A549 (cell line): Measurements from ENCODE around the gene GLIS1. TPM values are rescaled to one million over a fixed set of nuclear protein-coding genes. Genes with fewer than 3 reads are reported as not detected.

Source experiments
- ATAC-seq, 2 experiments: fragments of 200-7000 bp in 1 of 2; fragments of >200 bp in 1 of 2; cut with Nextera tagmentation in 1 of 2; cut with Tn5 transposase in 1 of 2; 3 replicates each; pipeline versions ENCODE4 v1.8.0 to v1.9.1; 2018 to 2020; ENCODE audit warnings: mild to moderate bottlenecking in 1 of 2, moderate library complexity in 1 of 2
- CTCF ChIA-PET: fragments of 300-600 bp; sonication (Branson Sonifier 250); formaldehyde crosslinking; extraction: SDS; loops from one replicate; lab custom pipeline; 2021; ENCODE audit warnings: antibody characterized with exemption, inconsistent platforms; lab: Yijun Ruan, JAX
- POLR2A ChIA-PET: fragments of 350-600 bp; formaldehyde crosslinking; extraction: SDS; loops from one replicate; lab custom pipeline; 2021; ENCODE audit warnings: antibody characterized with exemption, inconsistent platforms; lab: Yijun Ruan, JAX
- DNase-seq, 2 experiments: peaks; one replicate each; pipeline versions ENCODE4 v3.0.0 to v3.0.0-alpha.2; 2011 to 2016; ENCODE audit warnings: low read depth in 1 of 2, low spot score in 1 of 2
- FAIRE-seq: peaks from 2 replicates; lab custom pipeline; 2011; peaks lifted over from hg19 to GRCh38; lab: Jason Lieb, UNC
- H3K27ac ChIP-seq, 2 experiments: fragments of >200 bp; sonication (Bioruptor Twin); formaldehyde crosslinking; 3 replicates each; pipeline ENCODE4 v1.5.1; 2016 to 2017
- H3K4me1 ChIP-seq: fragments of >200 bp; sonication (Bioruptor Twin); formaldehyde crosslinking; 3 replicates; pipeline ENCODE4 v1.6.1; 2016
- H3K4me2 ChIP-seq: fragments of >200 bp; sonication (Bioruptor Twin); formaldehyde crosslinking; 3 replicates; pipeline ENCODE4 v1.6.1; 2016
- H3K4me3 ChIP-seq: fragments of >200 bp; sonication (Bioruptor Twin); formaldehyde crosslinking; 3 replicates; pipeline ENCODE4 v1.5.1; 2016
- H3K9me3 ChIP-seq: fragments of >200 bp; sonication (Bioruptor Twin); formaldehyde crosslinking; 3 replicates; pipeline ENCODE4 v1.6.1; 2016
- ATOH8 ChIP-seq: fragments of 250-450 bp; sonication (Bioruptor Pico); IDR thresholded peaks from 2 replicates; pipeline ENCODE4 v1.5.0; 2020; ENCODE audit warnings: low read depth, mild to moderate bottlenecking, moderate library complexity
- CHD4 ChIP-seq: fragments of 200-600 bp; sonication (generic); IDR thresholded peaks from 2 replicates; pipeline ENCODE4 v1.6.1; 2016; ENCODE audit warnings: antibody characterized with exemption, mild to moderate bottlenecking, borderline replicate concordance
- CTCF ChIP-seq: fragments of >200 bp; sonication (Bioruptor Twin); formaldehyde crosslinking; IDR thresholded peaks from 3 replicates; pipeline ENCODE4 v1.5.1; 2016
- EHF ChIP-seq: fragments of 250-450 bp; sonication (Bioruptor Pico); IDR thresholded peaks from 2 replicates; pipeline ENCODE4 v1.5.0; 2020; ENCODE audit warnings: mild to moderate bottlenecking
- EHMT2 ChIP-seq: fragments of 200-600 bp; sonication (generic); IDR thresholded peaks from 2 replicates; pipeline ENCODE4 v1.6.1; 2016; ENCODE audit warnings: antibody characterized with exemption, low read depth, mild to moderate bottlenecking, moderate library complexity
- FOSB ChIP-seq: fragments of 250-450 bp; sonication (Bioruptor Pico); IDR thresholded peaks from 2 replicates; pipeline ENCODE4 v1.5.0; 2020; ENCODE audit warnings: mild to moderate bottlenecking, moderate library complexity
- FOXS1 ChIP-seq: fragments of 250-450 bp; sonication (Bioruptor Pico); IDR thresholded peaks from 2 replicates; pipeline ENCODE4 v1.5.0; 2020; ENCODE audit warnings: mild to moderate bottlenecking, moderate library complexity
- GATA3 ChIP-seq: IDR thresholded peaks from 2 replicates; pipeline ENCODE4 v1.6.1; 2012; ENCODE audit warnings: borderline replicate concordance
- HDAC2 ChIP-seq: fragments of 200-600 bp; sonication (generic); IDR thresholded peaks from 2 replicates; pipeline ENCODE4 v1.6.1; 2016
- MAFK ChIP-seq: fragments of 450-650 bp; IDR thresholded peaks from 2 replicates; pipeline ENCODE4 v1.6.1; 2014; ENCODE audit not compliant: partially characterized antibody
- MAZ ChIP-seq: fragments of 150-350 bp; IDR thresholded peaks from 2 replicates; pipeline ENCODE4 v1.6.1; 2014; ENCODE audit warnings: antibody characterized with exemption, low read depth, low read length, borderline replicate concordance
- NR3C1 ChIP-seq: fragments of >200 bp; sonication (Bioruptor Twin); formaldehyde crosslinking; IDR thresholded peaks from 3 replicates; pipeline ENCODE4 v1.6.1; 2017
- PHF8 ChIP-seq: fragments of 200-600 bp; sonication (generic); IDR thresholded peaks from 2 replicates; pipeline ENCODE4 v1.6.1; 2016; ENCODE audit warnings: low read depth, mild to moderate bottlenecking, antibody characterized with exemption, moderate library complexity, borderline replicate concordance
- POLR2A ChIP-seq: IDR thresholded peaks from 2 replicates; pipeline ENCODE4 v1.6.1; 2012; ENCODE audit warnings: mild to moderate bottlenecking, low read length
- REST ChIP-seq: fragments of 200-600 bp; sonication (generic); IDR thresholded peaks from 2 replicates; pipeline ENCODE4 v1.6.1; 2016; ENCODE audit warnings: antibody characterized with exemption, mild to moderate bottlenecking, moderate library complexity
- RNF2 ChIP-seq: fragments of 200-600 bp; sonication (generic); IDR thresholded peaks from 2 replicates; pipeline ENCODE4 v1.6.1; 2016; ENCODE audit warnings: low read depth, mild to moderate bottlenecking, antibody characterized with exemption, moderate library complexity, borderline replicate concordance
- SMC3 ChIP-seq: fragments of >200 bp; sonication (Bioruptor Twin); formaldehyde crosslinking; IDR thresholded peaks from 3 replicates; pipeline ENCODE4 v1.6.1; 2018; ENCODE audit warnings: inconsistent platforms
- ZC3H11A ChIP-seq: fragments of 450-650 bp; IDR thresholded peaks from 2 replicates; pipeline ENCODE4 v1.6.1; 2014; ENCODE audit warnings: antibody characterized with exemption, mild to moderate bottlenecking
- ZFP36 ChIP-seq: fragments of 450-650 bp; IDR thresholded peaks from 2 replicates; pipeline ENCODE4 v1.6.1; 2014; ENCODE audit warnings: borderline replicate concordance; ENCODE audit not compliant: partially characterized antibody
- ZNF302 ChIP-seq: fragments of 250-450 bp; sonication (Bioruptor Pico); IDR thresholded peaks from 2 replicates; pipeline ENCODE4 v1.9.0; 2021; ENCODE audit warnings: inconsistent platforms, mild to moderate bottlenecking, moderate library complexity
- WGBS: methylation state at CpG from one replicate; pipeline ENCODE4 v1.1.6; 2017; ENCODE audit errors: missing lambda C conversion rate; 5-methylcytosine and 5-hydroxymethylcytosine counted together
- polyA plus RNA-seq, 4 experiments: library from polyadenylated mRNA; depleted of rRNA in 3 of 4; stranded (reverse); fragments of >200 nt; fragmentation: RNase III in 1 of 4; extraction: RNeasy Plus Mini Kit Qiagen cat#74134 plus additional on column Dnase treatment in 1 of 4; gene quantifications; 2 replicates in 3 of 4; 3 replicates in 1 of 4; pipeline ENCODE4 v1.2.3, GENCODE V29; 2011 to 2017

Gene GLIS1
- polyA plus RNA-seq, 2 of the 4 experiments (the other 2 are of a cell fraction): 0.04 TPM; not detected in 1

- Histone ChIP-seq H3K4me1 (no peaks in the 10 kb centered on the region), H3K27ac (no peak overlapping the region), H3K9me3 (no peaks in the 10 kb centered on the region), H3K4me3 (no peak overlapping the region), H3K4me2 (no peak overlapping the region)
- ATAC-seq: peak; percentile 33 to 55; a peak in 3 of 6 replicates
- FAIRE-seq: no peak
- TF ChIP-seq CTCF (no peak), CHD4 (no peak), PHF8 (no peak), ZFP36 (no peak), ATOH8 (CRISPR knock-in tag) (no peak), EHF (no peak), EHMT2 (no peak), RNF2 (no peak), ZNF302 (CRISPR knock-in tag) (no peak), SMC3 (no peak), HDAC2 (no peak)
- 100% methylated on average over 1 of the region's 7 CpGs for WGBS
- POLR2A ChIA-PET: no interaction called here
- CTCF ChIA-PET: interaction anchor here (0.7 to 1.7 kb wide), 2 partner anchors 15 to 18 kb away, joined by 3 read pairs; no protein-coding TSS in a partner anchor
- DNase-seq: peak in 1 of 2 experiments; percentile 10
Observed at GRCh38 chr1:53502641-53503432, 236.1 kb downstream of the GLIS1 start.

- H3K9me3 ChIP-seq: no peaks in the 10 kb centered on the region
- DNase-seq (no peak), FAIRE-seq (no peak), ATAC-seq (peak; percentile 21 to 22; a peak in 1 of 6 replicates)
- H3K4me1 ChIP-seq: no peaks in the 10 kb centered on the region
- no peak overlapping the region for H3K27ac ChIP-seq
- no peak overlapping the region for H3K4me3 ChIP-seq
- ChIA-PET CTCF (no interaction called here), POLR2A (no interaction called here)
- 62% methylated on average over 5 of the region's 21 CpGs for WGBS
- no peak overlapping the region for H3K4me2 ChIP-seq
- TF ChIP-seq FOXS1 (CRISPR knock-in tag): no peak
- TF ChIP-seq ZC3H11A: no peak
- TF ChIP-seq FOSB (CRISPR knock-in tag): no peak
- no peak for TF ChIP-seq MAZ
- TF ChIP-seq MAFK: no peak
- TF ChIP-seq PHF8: no peak
- no peak for TF ChIP-seq GATA3
- TF ChIP-seq POLR2A: no peak
- TF ChIP-seq REST: no peak
- no peak for TF ChIP-seq NR3C1
Observed at GRCh38 chr1:53501065-53502005, 237.6 kb downstream of the GLIS1 start.
